Heart right ventricle (tissue), 16 donors: ENCODE data around the gene TMEM204. TPM values are rescaled to one million over a fixed set of nuclear protein-coding genes. Genes with fewer than 3 reads are reported as not detected.

Experiments used
- ATAC-seq, 8 donors: fragments of 200-7000 bp; cut with Tn5 transposase; one replicate each; pipeline ENCODE4 v1.9.1; 2020; ENCODE audit warnings: mild to moderate bottlenecking in 8 of 8, moderate library complexity in 8 of 8, moderate number of reproducible peaks in 1 of 8
- DNase-seq, 2 donors: peaks; one replicate each; pipeline ENCODE4 v3.0.0-alpha.2; 2020
- H3K27ac ChIP-seq, 10 donors: fragments of 200-600 bp; sonication (generic) in 2 of 10; one replicate each; pipeline versions ENCODE4 v1.5.0 to v1.8.0; 2020 to 2022; ENCODE audit warnings: mild to moderate bottlenecking in 3 of 10
- H3K27me3 ChIP-seq, 7 donors: fragments of 200-600 bp; one replicate each; pipeline ENCODE4 v1.8.0; 2021 to 2022; ENCODE audit warnings: mild to moderate bottlenecking in 2 of 7
- H3K36me3 ChIP-seq, 9 donors: fragments of 200-600 bp; sonication (generic) in 1 of 9; one replicate each; pipeline versions ENCODE4 v1.5.0 to v1.8.0; 2020 to 2022; ENCODE audit warnings: mild to moderate bottlenecking in 2 of 9
- H3K4me1 ChIP-seq, 9 donors: fragments of 200-600 bp; sonication (generic) in 1 of 9; one replicate each; pipeline versions ENCODE4 v1.5.0 to v1.8.0; 2020 to 2022; ENCODE audit warnings: mild to moderate bottlenecking in 4 of 9
- H3K4me3 ChIP-seq, 10 donors: fragments of 200-600 bp; sonication (generic) in 2 of 10; one replicate each; pipeline versions ENCODE4 v1.5.0 to v1.8.0; 2020 to 2022; ENCODE audit warnings: mild to moderate bottlenecking in 7 of 10, moderate library complexity in 2 of 10
- H3K9me3 ChIP-seq, 11 donors: fragments of 200-600 bp in 10 of 11; sonication (generic) in 2 of 11; one replicate each; pipeline versions ENCODE4 v1.5.0 to v1.8.0; 2013 to 2022; ENCODE audit warnings: mild to moderate bottlenecking in 2 of 11, control low read depth in 1 of 11, moderate library complexity in 1 of 11
- CTCF ChIP-seq, 9 donors: fragments of 200-600 bp; sonication (generic) in 2 of 9; IDR thresholded peaks; one replicate each; pipeline versions ENCODE4 v1.5.0 to v1.8.0; 2021 to 2022; ENCODE audit warnings: antibody characterized with exemption in 9 of 9, mild to moderate bottlenecking in 5 of 9, moderate library complexity in 1 of 9
- WGBS, 2 donors: extraction: QIAGEN DNeasy Blood & Tissue Kit; methylation state at CpG; one replicate each; pipeline ENCODE4 v1.1.7; 2013; ENCODE audit warnings: inconsistent platforms in 1 of 2; 5-methylcytosine and 5-hydroxymethylcytosine counted together
- intact Hi-C, 10 donors: fragments of 100-400 bp; cut with DNase I; formaldehyde crosslinking; loops; one replicate each; pipeline versions ENCODE4 v1.11.1 to v1.14.2; 2022
- polyA plus RNA-seq, 2 donors: library from polyadenylated mRNA; stranded (reverse); fragments of 200-250 nt; gene quantifications; one replicate each; pipeline ENCODE4 v1.2.3, GENCODE V29; 2013
- total RNA-seq, 10 donors: library from RNA; stranded (reverse); fragmentation: NEBNext Ultra II Directional in 3 of 10; extraction: Animal tissue kit (Norgen Biotek cat#: 25700) in 3 of 10; gene quantifications; one replicate each; pipeline versions ENCODE4 v1.2.1 to v1.2.4, GENCODE V29; 2021 to 2023
- donor health status: Arrhythmogenic right ventricular cardiomyopathy.
- donor health status: ischemic (EF 13 %, LVEDD 7.1; RV severe dilation, severe dysfunction).
- donor health status: healthy with polysubstance abuse.
- donor health status: DM: no; HTN: yes; CAD: no.
- donor health status: DM: no; HTN: no; CAD: no.
- donor health status: ischemic (EF 25% LVEDD 6.9; RV normal size, moderate dysfunction).
- donor health status: ischemic (EF 25% LVEDD 5.7; RV mildly dilated, moderate dysfunction).
- donor health status: healthy.
- donor health status: DM: yes; HTN: yes; CAD: no.
- donor health status: Ischemic cardiomyopathy.
- donor health status: ischemic (EF 35%, LVEDD 5.7; RV mildly dilated, moderate dysfunction).
- donor health status: nonischemic (EF 11% LVEDD 7.7; RV severe dilation, severe dysfunction).
- donor health status: DM: yes; HTN: yes; CAD: no.
- donor health status: PGD.
- donor health status: ischemic (EF 29% LVEDD 5.4; RV normal size, mild dysfunction).
- donor health status: nonischemic (EF 23%, LVEDD 6.1; RV moderate dilation, normal function).

Gene TMEM204
- total and polyA plus RNA-seq, 12 donors = 10.7 to 49.9 (median 19.8) TPM

GRCh38 chr16:1526608-1527555 is 6.6 kb upstream of the TMEM204 start:
- peaks cover 29 to 53% (median 44%) of the 10 kb centered on the region in 9 donors for H3K4me1 ChIP-seq

GRCh38 chr16:1527836-1528811 is 5.3 kb upstream of the TMEM204 start:
- Histone ChIP-seq H3K27ac (peak overlapping the region; percentile 2 to 99 (median 44)), H3K4me1 (peaks cover 41 to 66% (median 57%) of the 10 kb centered on the region in 9 donors)
- peak; percentile 18 to 42 (median 32) for ATAC-seq

More at GRCh38 chr16:1526608-1527555, 6.6 kb upstream of the TMEM204 start:
- H3K27me3 ChIP-seq = no peaks in the 10 kb centered on the region
- peak in 1 of 2 donors; percentile 13 for DNase-seq
- H3K36me3 ChIP-seq = peaks cover 0 to 25% (median 0%) of the 10 kb centered on the region in 9 donors
- intact Hi-C loops = no loop called here
- H3K27ac ChIP-seq = peak overlapping the region in 8 of 10 donors; percentile 2 to 65 (median 44)
- 85 to 89% methylated on average over 31 to 38 of the region's 38 CpGs for WGBS, 2 donors
- no peaks in the 10 kb centered on the region for H3K9me3 ChIP-seq
- ATAC-seq = no peak
- no peak overlapping the region for H3K4me3 ChIP-seq
- no peak for TF ChIP-seq CTCF (IDR thresholded peaks at IDR 0.05)

GRCh38 chr16:1528921-1529537 is 4.4 kb upstream of the TMEM204 start:
- H3K27ac ChIP-seq = peak overlapping the region in 5 of 10 donors; percentile 18 to 99 (median 30)
- peaks cover 0 to 9% (median 0%) of the 10 kb centered on the region in 7 donors for H3K27me3 ChIP-seq
- H3K9me3 ChIP-seq = no peaks in the 10 kb centered on the region
- no peak overlapping the region for H3K4me3 ChIP-seq
- no peak for TF ChIP-seq CTCF (IDR thresholded peaks at IDR 0.05)
- DNase-seq = peak in 1 of 2 donors; percentile 19
- H3K36me3 ChIP-seq = peaks cover 0 to 9% (median 0%) of the 10 kb centered on the region in 9 donors
- 92 to 95% methylated on average over 29 of the region's 29 CpGs for whole genome bisulfite sequencing, 2 donors
- H3K4me1 ChIP-seq = peaks cover 41 to 69% (median 61%) of the 10 kb centered on the region in 9 donors
- ATAC-seq = no peak
- intact Hi-C loops = no loop called here

More at GRCh38 chr16:1527836-1528811, 5.3 kb upstream of the TMEM204 start:
- no peaks in the 10 kb centered on the region for H3K9me3 ChIP-seq
- peak; percentile 67 to 76 for DNase-seq
- peaks cover 0 to 18% (median 0%) of the 10 kb centered on the region in 9 donors for H3K36me3 ChIP-seq
- peaks cover 0 to under 1% (median 0%) of the 10 kb centered on the region in 7 donors for H3K27me3 ChIP-seq
- no peak overlapping the region for H3K4me3 ChIP-seq
- intact Hi-C loops = no loop called here
- TF ChIP-seq CTCF (IDR thresholded peaks at IDR 0.05) = no peak
- 28 to 34% methylated on average over 42 of the region's 42 CpGs for WGBS, 2 donors
